Measurements from ENCODE around the gene SPANXN3.
"Not testable (repeated sequence)": the region's sequence is repeated elsewhere in the genome, so short reads cannot be mapped to it uniquely, and the experiment has no call there.

The SPANXN3 gene

GRCh38 chrX:143517375-143517774 is at the start of gene SPANXN3:
TSS of gene SPANXN3 (minus strand) at chrX:143517475. CDS start at chrX:143517391, 84 bp downstream.
- not testable (repeated sequence) for DNase-seq

- DNase-seq = no peak
Measured at GRCh38 chrX:143536176-143536575, 18.9 kb upstream of the SPANXN3 start.

- DNase-seq = not testable (repeated sequence)
Measured at GRCh38 chrX:143502196-143502595, 15.1 kb downstream of the SPANXN3 start.

GRCh38 chrX:143500751-143501150 is 16.5 kb downstream of the SPANXN3 start:
- no peak for DNase-seq

- DNase-seq = no peak
Measured at GRCh38 chrX:143486105-143486504, 31.2 kb downstream of the SPANXN3 start.

- no peak for DNase-seq
Measured at GRCh38 chrX:143476751-143477150, 40.5 kb downstream of the SPANXN3 start.

- DNase-seq = no peak
Measured at GRCh38 chrX:143472347-143472938, 44.8 kb downstream of the SPANXN3 start.

GRCh38 chrX:143466130-143466529 is 51.1 kb downstream of the SPANXN3 start:
- no peak for DNase-seq

GRCh38 chrX:143462696-143463095 is 54.6 kb downstream of the SPANXN3 start:
- DNase-seq = no peak

- no peak for DNase-seq
Measured at GRCh38 chrX:143461606-143462005, 55.7 kb downstream of the SPANXN3 start.
